Esophagus (tissue), 2 donors: Measurements from ENCODE around the gene SLC44A4. TPM values are rescaled to one million over a fixed set of nuclear protein-coding genes. Genes with fewer than 3 reads are reported as not detected.
"Not testable (repeated sequence)": the region's sequence is repeated elsewhere in the genome, so short reads cannot be mapped to it uniquely, and the experiment has no call there.

ENCODE experiments used
- H3K27ac ChIP-seq, 2 donors: one replicate each; pipeline ENCODE4 v1.5.1; 2013; ENCODE audit warnings: low read depth in 2 of 2, mild to moderate bottlenecking in 2 of 2, inconsistent platforms in 1 of 2, low read length in 1 of 2, moderate library complexity in 1 of 2
- H3K27me3 ChIP-seq, 2 donors: one replicate each; pipeline ENCODE4 v1.6.1; 2013; ENCODE audit warnings: low read length in 2 of 2, control low read depth in 1 of 2, mild to moderate bottlenecking in 1 of 2; ENCODE audit not compliant: insufficient read depth in 2 of 2, control insufficient read depth in 1 of 2
- H3K36me3 ChIP-seq, 2 donors: one replicate each; pipeline ENCODE4 v1.6.1; 2013; ENCODE audit warnings: low read length in 1 of 2; ENCODE audit not compliant: control insufficient read depth in 2 of 2, insufficient read depth in 2 of 2
- H3K4me1 ChIP-seq, 2 donors: one replicate each; pipeline ENCODE4 v1.6.1; 2013; ENCODE audit warnings: low read length in 1 of 2; ENCODE audit not compliant: control insufficient read depth in 2 of 2, insufficient read depth in 2 of 2
- H3K4me3 ChIP-seq, 2 donors: one replicate each; pipeline ENCODE4 v1.5.1; 2013; ENCODE audit warnings: low read length in 2 of 2, mild to moderate bottlenecking in 2 of 2, low read depth in 1 of 2, moderate library complexity in 1 of 2
- H3K9me3 ChIP-seq, 2 donors: one replicate each; pipeline ENCODE4 v1.6.1; 2013; ENCODE audit warnings: mild to moderate bottlenecking in 2 of 2, low read depth in 1 of 2, low read length in 1 of 2, moderate library complexity in 1 of 2; ENCODE audit not compliant: control insufficient read depth in 2 of 2, insufficient read depth in 1 of 2
- WGBS, 2 donors: extraction: QIAGEN DNeasy Blood & Tissue Kit; methylation state at CpG; one replicate each; pipeline ENCODE4 v1.1.7; 2013; 5-methylcytosine and 5-hydroxymethylcytosine counted together
- polyA plus RNA-seq, 2 donors: library from polyadenylated mRNA; stranded (reverse); fragments of 200-250 nt; gene quantifications; one replicate each; pipeline ENCODE4 v1.2.3, GENCODE V29; 2013
- donor health status: healthy with polysubstance abuse.
- donor health status: Bipolar disorder and iron deficiency.

Gene SLC44A4
- polyA plus RNA-seq, 2 donors, result 0.19 to 0.33 TPM

DNA sequence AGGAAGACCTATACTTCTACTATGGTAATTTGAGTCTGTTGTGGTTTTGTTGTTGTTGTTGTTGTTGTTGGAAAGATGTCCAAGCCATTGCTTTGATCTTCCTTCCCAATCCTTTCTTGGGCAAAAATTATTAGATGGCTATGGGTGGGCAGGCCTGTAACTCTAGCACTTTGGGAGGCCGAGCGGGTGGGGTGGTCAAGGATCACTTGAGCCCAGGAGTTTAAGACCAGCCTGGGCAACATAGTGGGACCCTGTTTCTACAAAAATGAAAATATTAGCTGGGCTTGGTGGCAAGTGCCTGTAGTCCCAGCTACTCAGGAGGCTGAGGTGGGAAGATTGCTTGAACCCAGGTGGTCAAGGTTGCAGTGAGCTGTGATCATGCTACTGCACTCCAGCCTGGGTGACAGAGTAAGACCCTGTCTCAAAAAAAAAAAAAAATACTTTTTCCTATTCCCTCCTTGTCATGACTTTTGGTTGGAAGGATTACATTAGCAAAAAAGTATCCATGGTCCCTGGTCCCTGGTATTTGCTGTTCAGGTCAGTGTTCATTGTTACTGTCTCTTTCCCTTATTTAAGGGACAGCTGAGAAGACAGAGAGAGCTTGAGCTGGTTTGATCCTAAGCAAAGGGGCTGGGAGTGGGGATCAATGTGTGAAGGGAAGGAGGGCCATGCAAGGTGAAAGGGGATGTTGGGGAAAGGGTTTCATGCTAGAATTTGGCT is 27.9 kb downstream of the SLC44A4 start:
- Histone ChIP-seq H3K27ac (no peak overlapping the region), H3K9me3 (peaks cover 0 to 2% of the 10 kb centered on the region in 2 donors), H3K4me1 (no peaks in the 10 kb centered on the region), H3K4me3 (no peak overlapping the region), H3K36me3 (no peaks in the 10 kb centered on the region), H3K27me3 (no peaks in the 10 kb centered on the region)
- WGBS, 2 donors, result 94 to 97% methylated on average over 2 of the region's 2 CpGs

- Histone ChIP-seq H3K27ac (no peak overlapping the region), H3K9me3 (no peaks in the 10 kb centered on the region), H3K27me3 (no peaks in the 10 kb centered on the region), H3K4me3 (no peak overlapping the region), H3K36me3 (no peaks in the 10 kb centered on the region), H3K4me1 (no peaks in the 10 kb centered on the region)
- 81 to 84% methylated on average over 2 of the region's 2 CpGs for WGBS, 2 donors
Measured at GRCh38 chr6:31847276-31847978, 31.4 kb downstream of the SLC44A4 start.

DNA sequence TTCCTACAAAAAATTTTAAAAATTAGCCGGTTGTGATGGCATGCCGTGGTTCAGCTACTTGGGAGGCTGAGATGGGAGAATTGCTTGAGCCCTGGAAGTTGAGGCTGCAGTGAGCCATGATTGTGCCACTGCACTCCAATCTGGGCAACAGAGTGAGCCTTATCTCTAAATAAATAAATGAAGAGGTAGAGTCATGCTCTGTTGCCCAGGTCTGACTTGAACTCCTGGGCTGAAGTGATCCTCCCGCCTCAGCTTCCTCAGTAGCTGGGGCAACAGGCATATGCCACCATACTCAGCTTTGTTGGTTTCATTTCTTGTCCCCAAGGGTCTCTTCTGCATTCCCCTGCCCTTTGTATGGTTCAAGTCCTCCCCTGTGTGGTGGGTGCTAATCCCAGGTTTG is 34.3 kb downstream of the SLC44A4 start:
- H3K4me3 ChIP-seq, result no peak overlapping the region
- no peak overlapping the region for H3K27ac ChIP-seq
- H3K9me3 ChIP-seq, result no peaks in the 10 kb centered on the region
- H3K36me3 ChIP-seq, result no peaks in the 10 kb centered on the region
- H3K27me3 ChIP-seq, result no peaks in the 10 kb centered on the region
- no peaks in the 10 kb centered on the region for H3K4me1 ChIP-seq
- WGBS, 2 donors, result 86 to 94% methylated on average over 3 of the region's 3 CpGs

GRCh38 chr6:31842053-31842452 is 36.7 kb downstream of the SLC44A4 start:
- peaks cover 0 to 3% of the 10 kb centered on the region in 2 donors for H3K4me1 ChIP-seq
- no peak overlapping the region for H3K4me3 ChIP-seq
- H3K27ac ChIP-seq, result peak overlapping the region in 1 of 2 donors; percentile 35
- H3K9me3 ChIP-seq, result no peaks in the 10 kb centered on the region
- no peaks in the 10 kb centered on the region for H3K27me3 ChIP-seq
- H3K36me3 ChIP-seq, result peaks cover 0 to 14% of the 10 kb centered on the region in 2 donors
- 62 to 69% methylated on average over 9 of the region's 9 CpGs for WGBS, 2 donors

- not testable (repeated sequence) for H3K4me3 ChIP-seq, H3K27ac ChIP-seq, H3K9me3 ChIP-seq, H3K27me3 ChIP-seq, H3K4me1 ChIP-seq
- H3K36me3 ChIP-seq, result peaks cover 0 to 14% of the 10 kb centered on the region in 2 donors
- WGBS, 2 donors, result 87 to 89% methylated on average over 8 of the region's 8 CpGs
Measured at GRCh38 chr6:31839779-31840126, 39.0 kb downstream of the SLC44A4 start.

GRCh38 chr6:31838968-31839367 is 39.8 kb downstream of the SLC44A4 start:
- Histone ChIP-seq H3K4me1 (peaks cover 0 to 5% of the 10 kb centered on the region in 2 donors), H3K4me3 (no peak overlapping the region), H3K9me3 (no peaks in the 10 kb centered on the region), H3K27me3 (no peaks in the 10 kb centered on the region), H3K27ac (no peak overlapping the region), H3K36me3 (peaks cover 0 to 14% of the 10 kb centered on the region in 2 donors)
- 96 to 98% methylated on average over 3 of the region's 3 CpGs for WGBS, 2 donors

- H3K9me3 ChIP-seq, H3K4me3 ChIP-seq, H3K27me3 ChIP-seq, H3K27ac ChIP-seq, H3K4me1 ChIP-seq: not testable (repeated sequence)
- H3K36me3 ChIP-seq, result peaks cover 0 to 14% of the 10 kb centered on the region in 2 donors
- 73 to 80% methylated on average over 9 of the region's 9 CpGs for WGBS, 2 donors
Measured at GRCh38 chr6:31838114-31838553, 40.7 kb downstream of the SLC44A4 start.

- WGBS, 2 donors, result 21 to 26% methylated on average over 1 of the region's 1 CpG
- no peaks in the 10 kb centered on the region for H3K9me3 ChIP-seq
- peak overlapping the region in 1 of 2 donors; percentile 38 for H3K27ac ChIP-seq
- H3K36me3 ChIP-seq, result peaks cover 0 to 14% of the 10 kb centered on the region in 2 donors
- peak overlapping the region in 1 of 2 donors; percentile 68 for H3K4me3 ChIP-seq
- H3K4me1 ChIP-seq, result peaks cover 0 to 7% of the 10 kb centered on the region in 2 donors
- H3K27me3 ChIP-seq, result no peaks in the 10 kb centered on the region
Measured at GRCh38 chr6:31837369-31838113, 41.3 kb downstream of the SLC44A4 start.

DNA sequence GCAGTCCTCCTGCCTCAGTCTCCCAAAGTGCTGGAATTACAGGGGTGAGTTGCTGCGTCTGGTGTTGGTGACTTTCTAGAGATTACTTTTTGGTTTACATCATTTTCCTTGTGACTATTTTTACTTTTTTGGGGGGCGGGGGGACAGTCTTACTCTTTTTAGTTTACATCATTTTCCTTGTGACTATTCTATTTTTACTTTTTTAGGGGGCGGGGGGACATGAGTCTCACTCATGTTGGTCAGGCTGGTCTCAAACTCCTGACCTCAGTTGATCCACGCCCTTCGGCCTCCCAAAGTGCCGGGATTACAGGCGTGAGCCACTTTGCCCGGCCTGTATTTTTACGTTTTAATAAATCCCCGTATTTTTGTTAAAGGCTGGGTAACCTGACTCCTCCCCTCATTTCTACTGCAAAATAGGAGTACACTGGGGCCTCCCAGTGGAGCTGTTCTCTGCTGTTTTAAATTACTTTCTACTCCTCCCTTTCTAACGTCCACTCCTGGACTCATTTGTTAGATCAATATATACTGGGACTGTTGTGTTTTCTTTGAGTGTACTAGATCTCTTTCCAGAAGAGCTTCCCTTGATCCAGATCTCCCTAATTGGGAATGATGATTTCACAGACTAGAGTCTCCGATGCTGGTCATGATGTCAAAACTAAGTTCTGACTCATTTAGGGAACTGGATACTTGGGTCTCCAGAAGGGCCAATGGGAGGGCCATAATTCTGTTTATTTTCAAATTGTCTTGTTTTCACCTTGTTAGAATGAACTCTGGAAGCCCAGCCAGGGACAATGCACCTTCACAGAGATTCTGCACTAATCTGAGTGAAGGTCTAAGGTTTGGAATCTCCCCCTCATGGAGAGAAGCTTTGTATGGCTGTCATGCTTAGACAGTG is 42.1 kb downstream of the SLC44A4 start:
- peak overlapping the region; percentile 33 to 68 for H3K4me3 ChIP-seq
- H3K4me1 ChIP-seq, result peaks cover 0 to 7% of the 10 kb centered on the region in 2 donors
- H3K36me3 ChIP-seq, result peaks cover 0 to 14% of the 10 kb centered on the region in 2 donors
- no peaks in the 10 kb centered on the region for H3K9me3 ChIP-seq
- WGBS, 2 donors, result 9 to 14% methylated on average over 12 of the region's 12 CpGs
- no peaks in the 10 kb centered on the region for H3K27me3 ChIP-seq
- H3K27ac ChIP-seq, result peak overlapping the region; percentile 26 to 91
